Lung (tissue), 12 donors: Measurements from ENCODE around the gene RNF19B. TPM values are rescaled to one million over a fixed set of nuclear protein-coding genes. Genes with fewer than 3 reads are reported as not detected.

ENCODE experiments used
- ATAC-seq: fragments of 200-7000 bp; cut with Tn5 transposase; one replicate; pipeline ENCODE4 v1.9.1; 2020; ENCODE audit warnings: moderate number of reproducible peaks; ENCODE audit not compliant: insufficient read depth, low FRiP score
- DNase-seq, 3 donors: peaks; one replicate each; pipeline ENCODE4 v3.0.0-alpha.2; 2013 to 2017
- H3K27ac ChIP-seq, 2 donors: one replicate each; pipeline ENCODE4 v1.5.1; 2013; ENCODE audit warnings: mild to moderate bottlenecking in 2 of 2, moderate library complexity in 2 of 2, control low read depth in 1 of 2, inconsistent platforms in 1 of 2, low read depth in 1 of 2, low read length in 1 of 2
- H3K27me3 ChIP-seq, 3 donors: one replicate each; pipeline ENCODE4 v1.5.1; 2013; ENCODE audit warnings: low read length in 2 of 3; ENCODE audit not compliant: control insufficient read depth in 3 of 3, insufficient read depth in 3 of 3
- H3K36me3 ChIP-seq, 4 donors: one replicate each; pipeline ENCODE4 v1.5.1; 2013; ENCODE audit warnings: low read length in 4 of 4, mild to moderate bottlenecking in 1 of 4, moderate library complexity in 1 of 4; ENCODE audit not compliant: control insufficient read depth in 4 of 4, insufficient read depth in 4 of 4
- H3K4me1 ChIP-seq, 5 donors: one replicate each; pipeline ENCODE4 v1.5.1; 2013; ENCODE audit warnings: low read length in 5 of 5, mild to moderate bottlenecking in 2 of 5, moderate library complexity in 1 of 5; ENCODE audit not compliant: control insufficient read depth in 5 of 5, insufficient read depth in 5 of 5
- H3K4me3 ChIP-seq: one replicate; pipeline ENCODE4 v1.5.1; 2013; ENCODE audit warnings: mild to moderate bottlenecking, control low read depth, moderate library complexity
- H3K9ac ChIP-seq, 2 donors: one replicate each; pipeline ENCODE4 v1.5.1; 2013; ENCODE audit warnings: low read length in 2 of 2, control low read depth in 1 of 2; ENCODE audit not compliant: insufficient read depth in 1 of 2
- H3K9me3 ChIP-seq, 4 donors: one replicate each; pipeline ENCODE4 v1.5.1; 2013; ENCODE audit warnings: low read length in 3 of 4, mild to moderate bottlenecking in 1 of 4, moderate library complexity in 1 of 4; ENCODE audit not compliant: control insufficient read depth in 4 of 4, insufficient read depth in 3 of 4
- WGBS, 2 donors: extraction: QIAGEN DNeasy Blood & Tissue Kit; methylation state at CpG; one replicate each; pipeline ENCODE4 v1.1.7; 2013; 5-methylcytosine and 5-hydroxymethylcytosine counted together
- polyA plus RNA-seq, 2 donors: library from polyadenylated mRNA; stranded (reverse); fragments of 200-250 nt; gene quantifications; one replicate each; pipeline ENCODE4 v1.2.1, GENCODE V29; 2013
- total RNA-seq, 2 donors: library from RNA; depleted of rRNA in 1 of 2; stranded (reverse); fragments of >200 nt in 1 of 2; gene quantifications; one replicate each; pipeline ENCODE4 v1.2.1, GENCODE V29; 2014 to 2021
- TF ChIP-seq, protein P1 (sequence below): IDR thresholded peaks from 2 replicates; pipeline ENCODE4 v1.5.1; 2012; ENCODE audit warnings: mild to moderate bottlenecking; ENCODE audit errors: control extremely low read depth, extremely low read depth
- donor health status: control.
- donor health status: control.
- donor health status: Bipolar disorder and iron deficiency.
- donor health status: healthy.
- donor health status: DM: yes; HTN: yes; CAD: no.

The RNF19B gene
- total and polyA plus RNA-seq, 4 donors = 5.1 to 65.9 (median 26.8) TPM

DNA sequence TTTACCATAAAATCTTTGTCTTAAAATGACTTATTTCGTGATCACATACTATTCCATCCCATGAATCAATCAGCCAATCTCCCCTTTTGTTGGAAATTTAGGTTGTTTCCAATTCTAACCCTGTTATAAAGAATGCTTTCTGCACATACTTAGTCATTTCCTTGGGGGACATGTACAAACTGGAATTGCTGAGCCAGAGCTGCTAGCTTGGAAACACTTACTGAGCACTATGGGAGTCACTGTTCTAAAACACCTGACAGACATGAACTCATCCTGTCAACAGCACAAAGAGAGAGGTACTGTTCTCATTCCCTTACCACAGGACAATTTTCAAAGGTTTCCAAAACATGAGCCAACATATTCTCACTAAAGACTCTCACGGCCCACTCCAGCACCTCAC is 40.0 kb upstream of the RNF19B start:
- no peaks in the 10 kb centered on the region for H3K9me3 ChIP-seq
- no peak overlapping the region for H3K4me3 ChIP-seq
- no peak for ATAC-seq
- WGBS, 2 donors = 88 to 96% methylated on average over 2 of the region's 2 CpGs
- no peaks in the 10 kb centered on the region for H3K27me3 ChIP-seq
- no peak for DNase-seq
- no peak overlapping the region for H3K9ac ChIP-seq
- TF ChIP-seq, protein P1, sequence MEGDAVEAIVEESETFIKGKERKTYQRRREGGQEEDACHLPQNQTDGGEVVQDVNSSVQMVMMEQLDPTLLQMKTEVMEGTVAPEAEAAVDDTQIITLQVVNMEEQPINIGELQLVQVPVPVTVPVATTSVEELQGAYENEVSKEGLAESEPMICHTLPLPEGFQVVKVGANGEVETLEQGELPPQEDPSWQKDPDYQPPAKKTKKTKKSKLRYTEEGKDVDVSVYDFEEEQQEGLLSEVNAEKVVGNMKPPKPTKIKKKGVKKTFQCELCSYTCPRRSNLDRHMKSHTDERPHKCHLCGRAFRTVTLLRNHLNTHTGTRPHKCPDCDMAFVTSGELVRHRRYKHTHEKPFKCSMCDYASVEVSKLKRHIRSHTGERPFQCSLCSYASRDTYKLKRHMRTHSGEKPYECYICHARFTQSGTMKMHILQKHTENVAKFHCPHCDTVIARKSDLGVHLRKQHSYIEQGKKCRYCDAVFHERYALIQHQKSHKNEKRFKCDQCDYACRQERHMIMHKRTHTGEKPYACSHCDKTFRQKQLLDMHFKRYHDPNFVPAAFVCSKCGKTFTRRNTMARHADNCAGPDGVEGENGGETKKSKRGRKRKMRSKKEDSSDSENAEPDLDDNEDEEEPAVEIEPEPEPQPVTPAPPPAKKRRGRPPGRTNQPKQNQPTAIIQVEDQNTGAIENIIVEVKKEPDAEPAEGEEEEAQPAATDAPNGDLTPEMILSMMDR = no peak
- H3K4me1 ChIP-seq = peaks cover 6 to 34% (median 26%) of the 10 kb centered on the region in 5 donors
- H3K36me3 ChIP-seq = peaks cover 3 to 7% (median 7%) of the 10 kb centered on the region in 4 donors
- no peak overlapping the region for H3K27ac ChIP-seq

DNA sequence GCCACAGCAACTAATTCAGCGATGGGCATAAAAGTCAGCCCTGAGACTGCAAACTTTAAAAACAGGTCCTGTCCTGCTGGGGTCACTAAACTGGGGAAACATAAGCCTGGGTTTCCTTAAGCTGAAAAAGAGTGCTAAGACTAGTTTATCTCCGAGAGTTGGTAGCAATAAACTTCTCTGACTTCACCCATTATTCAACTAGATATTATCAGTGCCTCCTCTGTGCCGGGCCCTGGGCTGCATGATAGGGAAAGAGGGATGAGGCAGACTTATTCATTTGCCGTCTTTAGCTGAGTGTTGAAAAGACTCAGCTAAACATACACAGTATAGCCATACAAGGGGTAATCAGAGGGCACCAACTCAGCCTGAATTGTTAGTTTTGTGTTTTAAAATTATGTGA is 39.0 kb upstream of the RNF19B start:
- ATAC-seq = no peak
- TF ChIP-seq, protein P1 = no peak
- Histone ChIP-seq H3K4me1 (peaks cover 8 to 34% (median 28%) of the 10 kb centered on the region in 5 donors), H3K4me3 (no peak overlapping the region), H3K27me3 (no peaks in the 10 kb centered on the region), H3K9ac (no peak overlapping the region), H3K27ac (no peak overlapping the region), H3K36me3 (peaks cover 3 to 7% (median 4%) of the 10 kb centered on the region in 4 donors), H3K9me3 (no peaks in the 10 kb centered on the region)
- DNase-seq = no peak
- WGBS, 2 donors = 87 to 92% methylated on average over 4 of the region's 4 CpGs

DNA sequence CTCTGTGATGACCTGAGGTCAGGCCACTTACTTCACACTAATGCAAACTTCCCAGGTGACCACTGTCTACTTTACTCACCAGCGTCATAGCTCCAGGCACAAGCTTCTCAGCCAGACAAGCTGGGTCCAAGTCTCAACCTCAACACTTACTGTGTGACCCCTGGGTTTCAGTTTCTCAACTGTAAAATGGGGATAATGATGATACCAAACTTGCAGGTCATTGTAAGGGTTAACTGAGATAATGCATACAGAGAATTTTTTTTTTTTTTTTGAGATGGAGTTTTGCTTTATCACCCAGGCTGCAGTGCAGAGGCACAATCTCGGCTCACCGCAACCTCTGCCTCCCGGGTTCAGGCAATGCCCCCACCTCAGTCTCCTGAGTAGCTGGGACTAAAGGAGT is 37.4 kb upstream of the RNF19B start:
- Histone ChIP-seq H3K27ac (no peak overlapping the region), H3K9ac (no peak overlapping the region), H3K9me3 (no peaks in the 10 kb centered on the region), H3K4me1 (peaks cover 8 to 49% (median 36%) of the 10 kb centered on the region in 5 donors), H3K27me3 (no peaks in the 10 kb centered on the region), H3K36me3 (no peaks in the 10 kb centered on the region), H3K4me3 (no peak overlapping the region)
- TF ChIP-seq, protein P1 = no peak
- ATAC-seq = no peak
- no peak for DNase-seq
- WGBS, 2 donors = 89 to 91% methylated on average over 4 of the region's 4 CpGs

DNA sequence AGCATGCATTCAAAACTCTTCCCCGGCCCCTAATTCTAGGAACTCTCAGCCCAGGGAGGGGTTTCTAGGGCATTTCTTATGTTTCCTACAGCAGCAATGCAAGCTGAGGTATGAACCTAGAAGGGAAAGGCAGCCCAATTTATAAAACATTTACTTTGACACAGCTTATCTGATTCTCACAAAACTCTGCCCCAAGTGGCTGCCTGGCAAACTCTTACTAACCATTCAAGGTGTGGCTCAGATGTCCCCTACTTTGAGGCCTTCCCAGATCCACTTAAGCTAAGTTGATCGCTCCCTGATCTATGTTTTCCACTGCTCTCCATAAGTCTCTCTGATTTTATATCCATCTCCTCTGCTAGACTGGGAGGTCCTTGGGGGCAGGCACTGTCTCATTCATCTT is 36.7 kb upstream of the RNF19B start:
- DNase-seq (no peak), ATAC-seq (no peak)
- Histone ChIP-seq H3K9ac (no peak overlapping the region), H3K9me3 (no peaks in the 10 kb centered on the region), H3K36me3 (no peaks in the 10 kb centered on the region), H3K27ac (no peak overlapping the region), H3K27me3 (no peaks in the 10 kb centered on the region), H3K4me1 (peaks cover 8 to 49% (median 37%) of the 10 kb centered on the region in 5 donors), H3K4me3 (no peak overlapping the region)
- 90 to 96% methylated on average over 2 of the region's 2 CpGs for WGBS, 2 donors
- TF ChIP-seq, protein P1 = no peak
